GM21717 (cell line): ENCODE data around the gene SLC39A5.
"Not testable (repeated sequence)": the region's sequence is repeated elsewhere in the genome, so short reads cannot be mapped to it uniquely, and the experiment has no call there.

Experiments used
- ATAC-seq: cut with Tn5 transposase; IDR thresholded peaks from one replicate; pipeline ENCODE4 v1.9.1; 2021; ENCODE audit warnings: mild to moderate bottlenecking, moderate library complexity; ENCODE audit not compliant: unreplicated experiment

SLC39A5 gene

DNA sequence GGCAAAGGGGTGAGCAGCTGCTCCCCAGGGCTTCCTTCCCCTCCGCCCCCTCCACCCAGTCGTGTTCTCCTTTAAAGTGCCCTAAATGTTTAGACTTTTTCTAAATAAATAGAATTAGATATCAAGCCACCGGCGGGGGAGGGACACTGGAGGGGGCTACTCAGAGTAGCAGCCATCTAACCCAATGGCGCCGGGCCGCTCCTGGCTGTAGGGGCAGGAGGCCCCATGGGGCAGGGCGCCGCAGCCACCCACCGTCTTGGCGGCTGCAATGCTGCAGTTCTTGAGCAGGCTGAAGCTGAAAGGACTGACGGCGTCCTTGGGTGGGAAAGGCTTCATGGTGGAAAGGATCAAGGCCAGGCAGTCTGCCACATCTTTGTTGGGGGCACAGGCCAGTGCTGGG lies 13.1 kb downstream of the SLC39A5 start:
- ATAC-seq = no peak

DNA sequence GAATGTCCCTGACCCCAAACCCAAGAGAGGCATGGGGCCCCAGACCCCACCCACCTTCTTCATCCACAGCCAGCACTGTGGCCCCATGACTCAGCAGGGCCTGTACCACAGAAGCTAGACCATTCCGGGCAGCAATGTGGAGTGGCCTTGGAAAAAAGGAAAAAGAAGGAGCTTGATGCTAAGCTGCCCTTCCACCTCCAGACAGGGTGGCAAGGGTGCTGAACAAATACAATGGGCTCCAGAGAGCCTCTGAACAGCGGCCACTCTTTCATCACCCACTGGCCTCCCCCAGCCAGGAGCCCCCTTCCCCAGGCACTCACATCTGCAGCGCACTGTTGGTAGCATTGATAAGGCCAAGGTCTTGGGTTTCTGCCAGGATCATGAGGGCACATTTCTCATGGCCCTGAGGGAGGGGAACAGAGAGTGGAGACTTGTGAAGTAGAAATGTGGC lies 13.9 kb downstream of the SLC39A5 start:
- no peak for ATAC-seq

DNA sequence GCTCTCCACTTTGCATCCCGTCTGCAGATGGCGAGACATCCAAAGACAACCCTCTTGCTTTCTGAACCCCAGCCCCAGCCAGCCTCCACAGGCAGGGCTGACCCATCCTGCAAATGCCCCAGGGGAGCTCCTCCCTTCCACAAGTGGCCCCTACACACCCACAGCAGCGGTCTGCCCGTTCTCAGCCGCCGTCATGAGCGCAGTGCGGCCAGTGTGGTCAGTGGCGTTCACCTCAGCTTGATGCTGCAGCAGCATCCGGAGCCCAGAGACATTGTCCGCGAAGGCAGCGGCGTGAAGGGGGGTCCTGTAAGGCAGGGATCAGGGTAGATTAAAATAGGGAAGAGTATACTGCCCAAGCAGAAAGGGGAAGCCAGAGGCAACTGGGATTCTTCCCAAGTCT lies 14.6 kb downstream of the SLC39A5 start:
- ATAC-seq = no peak

DNA sequence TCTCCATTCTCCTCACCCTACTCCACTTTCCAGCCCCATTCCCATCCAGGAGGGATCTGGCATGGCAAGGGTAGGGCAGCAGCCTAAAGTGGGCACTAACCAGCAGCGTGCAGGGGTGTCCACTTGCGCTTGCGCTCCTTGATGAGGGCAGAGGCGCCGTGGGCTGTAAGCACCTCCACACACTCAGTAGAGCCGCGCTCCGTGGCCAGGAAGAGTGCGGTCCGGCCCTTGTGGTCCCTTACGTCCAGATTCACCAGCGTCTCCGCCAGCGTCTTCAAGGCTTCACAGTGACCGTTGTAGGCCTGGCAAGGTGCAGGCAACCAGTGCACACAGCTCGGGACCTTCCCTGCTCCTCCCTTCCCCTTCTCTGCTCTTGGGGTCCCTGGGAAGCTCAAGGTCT lies 18.1 kb downstream of the SLC39A5 start:
- no peak for ATAC-seq

GRCh38 chr12:56248711-56249110 lies 18.9 kb downstream of the SLC39A5 start:
- no peak for ATAC-seq

DNA sequence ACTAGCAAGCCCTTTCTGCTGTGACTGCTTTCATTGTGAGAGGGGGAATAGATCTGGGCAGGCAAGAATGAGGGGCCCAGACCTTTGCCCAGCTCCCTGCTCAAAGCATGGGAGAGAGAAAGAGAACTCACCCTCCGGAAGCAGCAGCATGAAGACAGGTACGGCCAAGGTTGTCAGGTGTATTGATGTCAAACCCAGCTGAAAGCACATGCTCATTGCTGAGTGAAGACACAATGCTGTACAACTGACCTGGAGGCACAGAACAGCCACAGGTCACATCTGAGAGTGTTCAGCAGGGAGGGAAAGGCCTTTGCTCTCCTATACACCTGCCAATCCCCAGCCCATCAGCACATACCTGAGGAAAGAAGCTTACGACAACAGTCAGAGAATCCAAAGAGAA lies 22.8 kb downstream of the SLC39A5 start:
- no peak for ATAC-seq

- no peak for ATAC-seq
These were observed 23.2 kb downstream of the SLC39A5 start for GRCh38 chr12:56253091-56253490.

- no peak for ATAC-seq
These were observed 25.8 kb downstream of the SLC39A5 start for GRCh38 chr12:56255671-56256070.

DNA sequence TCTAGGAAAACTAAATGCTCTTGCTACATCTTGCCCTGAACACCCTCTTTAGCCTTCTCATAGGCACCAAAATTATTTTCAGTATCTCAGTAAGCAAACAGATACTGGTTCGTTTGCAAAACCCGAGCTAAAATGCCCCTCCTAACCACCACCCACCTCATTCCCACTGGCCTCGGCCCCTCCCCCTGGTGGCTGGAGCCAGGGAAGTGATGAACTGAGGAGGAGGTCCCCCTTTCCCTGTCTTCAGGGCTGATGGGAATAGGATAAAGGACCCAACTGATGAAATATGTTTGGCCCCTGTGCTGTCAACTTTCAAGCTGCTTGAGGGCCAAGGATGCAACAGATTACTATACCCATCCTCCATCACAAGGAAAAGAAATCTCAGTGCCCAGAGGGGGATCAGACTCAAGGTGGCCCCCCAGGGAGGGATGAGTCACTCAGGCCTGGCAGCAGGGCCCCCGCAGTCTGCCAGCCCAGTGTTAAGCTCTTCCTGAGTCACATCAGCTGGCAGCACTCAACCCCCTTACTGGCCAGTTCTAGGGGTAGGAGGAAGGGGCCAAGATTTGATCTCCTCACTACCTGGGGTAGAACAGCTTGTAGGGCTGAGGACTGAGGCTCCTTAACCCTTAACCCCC lies 26.6 kb downstream of the SLC39A5 start:
- ATAC-seq = no peak

DNA sequence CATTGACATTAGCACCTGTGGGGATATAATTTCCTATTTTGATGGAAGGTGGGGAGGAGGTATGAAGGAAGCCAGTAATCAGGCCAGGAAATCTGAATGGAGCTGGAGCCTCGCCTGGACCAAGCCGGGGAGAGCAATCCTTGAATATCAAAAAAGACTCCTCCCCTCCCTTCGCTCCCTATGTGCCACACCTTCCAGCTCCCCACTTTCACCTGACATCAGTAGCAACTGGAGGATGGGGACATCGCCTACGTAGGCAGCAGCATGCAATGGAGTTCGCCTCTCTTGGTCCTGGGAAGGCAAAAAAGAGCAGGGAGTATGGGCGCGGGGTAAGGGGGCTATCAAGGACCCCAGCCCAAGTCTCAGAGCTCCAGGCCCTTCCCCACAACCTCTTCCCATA lies 27.2 kb downstream of the SLC39A5 start:
- ATAC-seq = no peak

DNA sequence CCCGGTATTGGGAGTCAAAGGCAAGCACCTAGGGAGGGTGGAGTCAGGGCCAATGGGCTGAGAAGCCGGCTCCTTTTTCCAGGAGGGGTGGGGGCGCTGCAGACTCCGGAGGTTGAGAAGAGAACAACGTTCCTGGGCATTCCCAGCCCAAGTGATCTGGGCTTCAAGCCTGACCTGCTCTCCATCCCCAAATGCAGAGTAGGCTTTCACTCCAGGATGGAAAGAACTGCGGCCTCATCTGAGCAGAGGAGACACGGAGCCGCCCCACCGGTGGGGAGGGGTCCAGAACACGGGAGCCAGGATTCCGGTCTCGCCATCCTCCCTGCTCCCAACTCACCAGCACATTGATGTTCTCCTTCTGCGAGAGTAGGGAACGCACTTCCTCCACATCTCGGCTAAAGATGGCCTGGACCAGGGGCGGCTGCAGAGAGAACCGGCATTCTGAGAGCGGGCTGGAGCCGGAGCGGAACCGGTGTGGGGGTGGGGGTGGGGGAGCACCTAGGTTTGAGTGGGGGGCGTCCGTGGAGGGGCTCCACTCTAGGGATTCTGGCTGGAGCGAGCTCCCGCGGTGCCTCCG lies 27.7 kb downstream of the SLC39A5 start:
- ATAC-seq = peak; percentile 14

DNA sequence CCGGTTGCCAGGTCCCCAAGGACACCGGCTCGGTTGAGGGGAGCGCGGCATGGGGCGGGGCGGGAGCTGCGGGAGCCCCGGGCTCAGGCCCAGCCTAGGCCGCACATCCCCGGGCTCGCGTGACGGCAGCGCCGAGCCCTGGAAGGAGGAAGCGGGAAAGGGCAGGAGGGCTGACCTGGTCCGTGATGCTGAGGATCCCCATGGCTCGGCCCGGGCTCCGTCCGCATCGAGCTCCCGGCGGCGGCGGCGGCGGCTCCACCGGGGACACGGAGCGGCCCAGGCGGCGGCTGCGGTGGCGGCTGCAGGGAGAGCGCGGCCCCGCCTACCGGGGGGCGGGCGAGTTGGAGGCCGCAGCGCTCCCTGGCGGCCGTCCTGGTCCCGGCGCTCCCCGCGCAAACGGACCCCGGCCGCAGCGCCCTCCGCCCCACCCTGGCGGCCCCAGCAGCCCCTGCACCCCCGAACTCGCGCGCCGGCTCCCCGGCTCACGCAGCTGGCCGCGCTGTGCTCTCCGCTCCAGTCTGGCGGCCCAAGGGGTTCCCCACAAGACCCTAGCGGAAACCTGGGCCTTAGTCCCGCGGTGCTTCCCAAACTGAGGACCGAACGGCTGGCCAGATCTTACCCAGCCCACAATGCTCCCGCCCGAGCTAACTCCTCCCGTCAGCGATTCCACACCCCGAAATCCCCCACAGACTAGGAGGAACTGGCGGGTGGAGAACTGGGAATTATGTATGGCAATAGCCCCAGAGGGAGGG lies 28.4 kb downstream of the SLC39A5 start, which contains the start of gene ANKRD52:
ANKRD52 (minus strand) TSS at position 317 of the 752 bp plus-strand sequence; CDS start at position 202, 115 bp downstream.
- ATAC-seq = peak; percentile 85

- peak; percentile 12 for ATAC-seq
These were observed 29.0 kb downstream of the SLC39A5 start for GRCh38 chr12:56258820-56259183.

DNA sequence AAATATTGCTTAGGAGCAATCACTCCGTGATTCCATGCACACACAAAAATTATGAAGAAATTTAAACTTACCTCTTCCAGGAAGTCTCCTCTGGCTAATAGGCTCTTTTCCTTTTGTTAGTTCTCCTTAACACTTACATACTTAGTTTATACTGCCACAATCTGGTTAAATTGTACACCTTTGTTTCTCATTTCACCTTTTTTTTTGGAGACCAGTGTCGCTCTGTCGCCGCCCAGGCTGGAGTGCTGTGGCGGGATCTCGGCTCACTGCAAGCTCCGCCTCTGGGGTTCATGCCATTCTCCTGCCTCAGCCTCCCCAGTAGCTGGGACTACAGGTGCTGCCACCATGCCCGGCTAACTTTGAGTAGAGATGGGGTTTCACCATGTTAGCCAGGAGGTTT lies 30.5 kb downstream of the SLC39A5 start:
- ATAC-seq = no peak

DNA sequence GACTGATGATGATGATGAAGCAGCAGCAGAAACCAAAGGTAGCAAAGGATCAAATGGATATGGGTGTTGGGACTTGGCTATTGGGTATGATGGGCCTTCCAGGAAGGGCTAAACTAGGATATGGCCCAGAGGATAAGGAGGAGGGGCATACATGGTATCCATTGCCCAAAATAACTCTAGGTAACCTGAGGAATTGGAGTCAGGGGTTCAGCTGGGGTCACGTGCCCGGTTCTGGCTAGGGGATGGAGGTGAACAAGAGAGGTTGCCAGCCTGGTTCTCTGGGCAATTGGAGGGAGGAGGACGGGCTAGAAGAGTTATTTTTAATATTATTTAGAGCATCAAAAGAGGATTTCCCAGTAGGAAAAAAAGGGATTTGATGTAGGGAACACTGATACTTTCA lies 31.1 kb downstream of the SLC39A5 start:
- ATAC-seq = no peak

GRCh38 chr12:56261503-56262232 lies 31.8 kb downstream of the SLC39A5 start:
- ATAC-seq = no peak

DNA sequence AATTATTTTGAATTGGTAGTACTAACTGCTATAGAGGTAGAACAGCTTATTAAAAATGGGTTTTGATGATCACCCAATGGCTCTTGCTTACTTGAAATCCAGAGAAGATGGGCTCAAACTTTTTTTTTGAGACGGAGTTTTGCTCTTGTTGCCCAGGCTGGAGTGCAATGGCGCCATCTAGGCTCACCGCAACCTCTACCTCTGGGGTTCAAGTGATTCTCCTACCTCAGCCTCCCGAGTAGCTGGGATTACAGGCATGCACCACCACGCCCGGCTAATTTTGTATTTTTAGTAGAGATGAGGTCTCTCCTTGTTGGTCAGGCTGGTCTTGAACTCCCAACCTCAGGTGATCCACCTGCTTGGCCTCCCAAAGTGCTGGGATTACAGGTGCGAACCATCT lies 33.1 kb downstream of the SLC39A5 start:
- ATAC-seq = not testable (repeated sequence)

DNA sequence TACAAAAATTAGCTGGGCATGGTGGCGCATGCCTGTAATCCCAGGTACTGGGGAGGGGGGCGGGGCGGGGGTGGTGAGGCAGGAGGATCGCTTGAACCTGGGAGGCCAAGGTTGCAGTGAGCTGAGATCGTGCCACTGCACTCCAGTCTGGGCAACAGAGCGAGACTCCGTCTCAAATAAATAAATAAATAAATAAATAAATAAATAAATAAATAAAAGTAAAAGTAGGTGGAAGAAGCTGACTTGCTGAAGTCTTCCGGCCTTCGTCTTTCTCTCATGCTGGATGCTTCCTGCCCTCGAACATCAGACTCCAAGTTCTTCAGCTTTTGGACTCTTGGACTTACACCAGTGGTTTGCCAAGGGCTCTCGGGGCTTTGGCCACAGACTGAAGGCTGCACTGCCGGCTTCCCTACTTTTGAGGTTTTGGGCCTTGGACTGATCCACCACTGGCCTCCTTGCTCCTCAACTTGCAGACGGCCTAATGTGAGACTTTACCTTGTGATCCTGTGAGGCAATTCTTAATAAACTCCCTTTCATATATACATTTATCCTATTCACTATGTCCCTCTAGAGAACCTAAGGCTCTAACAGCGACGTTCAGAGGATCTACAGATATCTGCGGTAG lies 36.3 kb downstream of the SLC39A5 start:
- not testable (repeated sequence) for ATAC-seq

DNA sequence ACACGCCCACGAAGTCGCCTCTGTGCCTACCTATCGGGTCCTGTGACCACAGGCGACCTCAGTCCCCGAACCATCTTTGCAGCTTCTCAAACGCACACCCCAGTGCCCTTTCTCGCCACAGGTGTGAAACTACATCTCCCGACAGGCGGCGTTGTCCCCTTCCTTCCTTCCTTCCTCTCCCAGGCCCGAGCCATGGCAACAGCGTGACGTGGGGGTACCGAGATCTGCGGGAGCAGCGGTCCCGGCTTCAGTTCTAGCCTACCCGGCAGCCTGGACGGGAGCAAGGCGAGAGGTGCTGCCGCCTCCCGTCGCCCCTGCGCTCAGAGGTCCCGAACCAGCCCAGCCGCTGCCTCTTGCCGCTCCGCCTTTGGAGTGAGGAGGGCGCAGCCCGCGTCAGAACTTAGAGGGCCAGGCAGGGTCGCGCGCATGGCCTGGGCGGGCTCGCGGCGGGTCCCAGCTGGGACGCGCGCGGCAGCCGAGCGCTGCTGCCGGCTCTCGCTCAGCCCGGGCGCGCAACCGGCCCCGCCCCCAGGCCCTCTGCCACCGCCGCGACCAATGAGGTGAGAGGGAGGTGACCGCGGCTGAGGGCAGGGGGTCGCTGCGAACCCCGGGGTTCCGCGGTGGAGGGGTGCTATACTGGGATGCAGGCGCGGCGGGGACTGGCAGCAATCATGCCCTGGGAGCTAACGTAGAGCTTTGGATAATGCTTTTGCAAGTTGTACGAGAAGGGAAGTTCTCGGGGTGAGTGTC lies 37.0 kb downstream of the SLC39A5 start, which contains the start of gene COQ10A:
COQ10A (plus strand) TSS at position 250 of the 750 bp plus-strand sequence; CDS start at position 427, 177 bp downstream.
- ATAC-seq = peak; percentile 86

DNA sequence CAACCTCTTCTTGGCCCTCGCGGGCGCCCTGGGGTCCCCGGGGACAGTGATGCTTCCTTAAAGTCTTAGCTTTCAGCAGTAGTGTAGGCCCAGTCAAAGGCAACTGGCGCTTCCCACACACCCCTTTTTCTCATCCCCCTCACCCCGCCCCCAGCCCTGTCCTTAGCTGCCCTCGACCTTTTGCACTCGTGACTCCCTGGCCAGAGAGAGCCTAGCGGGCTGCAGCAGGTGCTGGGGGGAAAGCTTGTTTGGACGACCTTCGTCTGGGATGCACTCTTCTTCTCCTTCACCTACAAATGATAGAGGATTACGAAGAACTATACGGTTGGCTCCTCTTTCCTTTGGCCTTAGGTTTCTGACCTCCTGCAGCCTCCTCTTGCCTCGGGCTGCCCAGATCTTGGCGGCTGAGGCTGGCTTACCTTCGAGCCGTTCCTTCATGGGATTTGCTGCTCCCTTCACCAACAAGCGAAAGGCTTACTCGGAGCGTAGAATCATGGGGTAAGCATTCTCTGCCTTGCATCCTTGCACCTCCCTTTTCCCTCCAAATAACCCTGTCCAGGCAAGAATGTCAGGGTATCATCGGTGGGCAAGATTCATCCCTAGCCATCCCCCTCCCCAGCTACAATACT lies 37.7 kb downstream of the SLC39A5 start:
- ATAC-seq = no peak
